ENCODE data around the gene PHGDH.

The PHGDH gene

GRCh38 chr1:119791377-119791776 lies 79.6 kb downstream of the PHGDH start:
- DNase-seq (ENCODE audit: low read depth), result no peak
